Uterus (tissue), 4 donors: Measurements from ENCODE around the gene BMP6. TPM values are rescaled to one million over a fixed set of nuclear protein-coding genes. Genes with fewer than 3 reads are reported as not detected.

ENCODE experiments used
- DNase-seq, 2 donors: peaks; one replicate each; pipeline ENCODE4 v3.0.0-alpha.2; 2019 to 2020
- H3K27ac ChIP-seq, 2 donors: fragments of 200-600 bp; sonication (generic); 1 replicate in 1 of 2; 2 replicates in 1 of 2; pipeline ENCODE4 v1.5.1; 2016 to 2018
- H3K27me3 ChIP-seq, 2 donors: fragments of 200-600 bp; sonication (generic); one replicate each; pipeline ENCODE4 v1.5.1; 2018 to 2019; ENCODE audit warnings: control low read depth in 1 of 2
- H3K36me3 ChIP-seq, 2 donors: fragments of 200-600 bp; sonication (generic); one replicate each; pipeline ENCODE4 v1.5.1; 2019; ENCODE audit warnings: control low read depth in 1 of 2
- H3K4me1 ChIP-seq, 2 donors: fragments of 200-600 bp; sonication (generic); one replicate each; pipeline ENCODE4 v1.5.1; 2018 to 2019; ENCODE audit warnings: control low read depth in 1 of 2
- H3K4me3 ChIP-seq, 2 donors: fragments of 200-600 bp; sonication (generic); 1 replicate in 1 of 2; 2 replicates in 1 of 2; pipeline ENCODE4 v1.5.1; 2018 to 2019; ENCODE audit warnings: mild to moderate bottlenecking in 1 of 2
- H3K9me3 ChIP-seq, 2 donors: fragments of 200-600 bp; sonication (generic); one replicate each; pipeline ENCODE4 v1.5.1; 2019; ENCODE audit warnings: control low read depth in 1 of 2
- CTCF ChIP-seq, 4 experiments: fragments of 200-600 bp in 2 of 4; fragments of 450-650 bp in 2 of 4; sonication (generic) in 2 of 4; IDR thresholded peaks; one replicate each; pipeline ENCODE4 v1.5.1; 2016 to 2019; ENCODE audit warnings: antibody characterized with exemption in 4 of 4, mild to moderate bottlenecking in 2 of 4, moderate library complexity in 1 of 4
- POLR2A ChIP-seq, 2 donors: fragments of 450-650 bp; IDR thresholded peaks; one replicate each; pipeline ENCODE4 v1.6.1; 2016; ENCODE audit warnings: antibody characterized with exemption in 2 of 2, mild to moderate bottlenecking in 1 of 2, moderate library complexity in 1 of 2
- intact Hi-C: fragments of 100-400 bp; cut with DNase I; formaldehyde crosslinking; loops from one replicate; pipeline ENCODE4 v1.15.1; 2023; ENCODE audit warnings: low total_unique reads
- total RNA-seq, 4 donors: library from RNA; depleted of rRNA in 3 of 4; stranded (reverse); fragments of >200 nt in 3 of 4; gene quantifications; one replicate each; pipeline versions ENCODE4 v1.1.0 to v1.2.4, GENCODE V29; 2014 to 2023
- donor health status: DM: yes; HTN: yes; CAD: no.

The BMP6 gene
- total RNA-seq, 4 donors from 2014 or later = 2.2 to 8.5 (median 4.4) TPM

GRCh38 chr6:7747016-7747415, 21.1 kb downstream of the BMP6 start:
- no peaks in the 10 kb centered on the region for H3K27me3 ChIP-seq
- no peaks in the 10 kb centered on the region for H3K9me3 ChIP-seq
- H3K36me3 ChIP-seq = no peaks in the 10 kb centered on the region
- no peak overlapping the region for H3K4me3 ChIP-seq
- H3K27ac ChIP-seq = no peak overlapping the region
- TF ChIP-seq CTCF (IDR thresholded peaks at IDR 0.05) = no peak
- no peak for TF ChIP-seq POLR2A (IDR thresholded peaks at IDR 0.05)
- H3K4me1 ChIP-seq = no peaks in the 10 kb centered on the region
- DNase-seq = no peak
- intact Hi-C loops = no loop called here

GRCh38 chr6:7747433-7747832, 21.5 kb downstream of the BMP6 start:
- no peak overlapping the region for H3K27ac ChIP-seq
- no peaks in the 10 kb centered on the region for H3K9me3 ChIP-seq
- intact Hi-C loops = no loop called here
- no peak overlapping the region for H3K4me3 ChIP-seq
- H3K4me1 ChIP-seq = no peaks in the 10 kb centered on the region
- DNase-seq = no peak
- no peaks in the 10 kb centered on the region for H3K27me3 ChIP-seq
- no peaks in the 10 kb centered on the region for H3K36me3 ChIP-seq
- TF ChIP-seq POLR2A (IDR thresholded peaks at IDR 0.05) (no peak), CTCF (IDR thresholded peaks at IDR 0.05) (no peak)

GRCh38 chr6:7747901-7748504, 22.1 kb downstream of the BMP6 start:
- Histone ChIP-seq H3K4me3 (no peak overlapping the region), H3K36me3 (no peaks in the 10 kb centered on the region), H3K27me3 (no peaks in the 10 kb centered on the region), H3K9me3 (no peaks in the 10 kb centered on the region), H3K27ac (no peak overlapping the region), H3K4me1 (no peaks in the 10 kb centered on the region)
- intact Hi-C loops = no loop called here
- no peak for TF ChIP-seq CTCF (IDR thresholded peaks at IDR 0.05)
- no peak for TF ChIP-seq POLR2A (IDR thresholded peaks at IDR 0.05)
- no peak for DNase-seq

DNA sequence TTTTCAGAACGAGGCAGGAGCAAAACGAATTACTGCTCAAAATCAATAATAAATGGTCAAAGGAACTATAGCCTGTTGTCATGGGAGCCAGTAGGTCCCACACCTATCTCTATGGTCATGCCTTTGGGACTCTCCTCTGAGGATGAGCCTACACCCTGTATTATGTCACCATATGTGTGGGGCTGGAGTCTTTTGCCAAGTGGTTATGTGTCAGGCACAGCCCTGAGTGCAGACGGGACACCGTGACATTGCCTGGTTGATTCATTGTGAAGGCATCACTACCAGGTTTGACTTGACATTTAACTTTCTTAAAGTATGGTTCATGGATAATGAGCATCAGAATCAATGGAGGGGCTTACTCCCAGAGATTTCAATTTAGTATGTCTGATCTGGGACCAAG, 23.6 kb downstream of the BMP6 start:
- Histone ChIP-seq H3K27me3 (no peaks in the 10 kb centered on the region), H3K27ac (no peak overlapping the region), H3K4me3 (no peak overlapping the region), H3K36me3 (no peaks in the 10 kb centered on the region), H3K9me3 (no peaks in the 10 kb centered on the region), H3K4me1 (no peaks in the 10 kb centered on the region)
- intact Hi-C loops = no loop called here
- TF ChIP-seq POLR2A (IDR thresholded peaks at IDR 0.05) (no peak), CTCF (IDR thresholded peaks at IDR 0.05) (no peak)
- DNase-seq = no peak

DNA sequence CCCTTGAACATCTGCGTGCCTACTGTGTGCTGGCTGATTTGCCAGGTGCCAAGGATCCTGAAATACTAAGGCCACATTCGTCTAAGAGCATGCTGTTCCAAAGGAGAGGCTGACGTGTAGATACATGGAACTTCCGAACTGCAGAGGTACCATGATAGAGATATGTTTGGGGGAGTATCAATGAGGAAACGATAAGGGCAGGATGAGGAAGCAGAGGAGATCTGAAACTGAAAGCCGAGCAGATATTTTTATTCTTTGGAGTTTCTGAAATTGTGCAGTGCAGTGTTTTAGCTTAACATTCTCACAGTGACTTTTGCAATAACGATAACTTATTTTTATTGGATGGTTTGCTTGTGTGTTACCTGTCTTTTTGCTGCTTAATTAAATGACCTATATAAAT, 24.3 kb downstream of the BMP6 start:
- no peak overlapping the region for H3K4me3 ChIP-seq

More for the DNA sequence above, 24.3 kb downstream of the BMP6 start:
- no peak for DNase-seq
- TF ChIP-seq POLR2A (IDR thresholded peaks at IDR 0.05) (no peak), CTCF (IDR thresholded peaks at IDR 0.05) (no peak)
- intact Hi-C loops = no loop called here
- Histone ChIP-seq H3K4me1 (no peaks in the 10 kb centered on the region), H3K27ac (no peak overlapping the region), H3K27me3 (no peaks in the 10 kb centered on the region), H3K9me3 (no peaks in the 10 kb centered on the region), H3K36me3 (no peaks in the 10 kb centered on the region)
